Hematopoietic multipotent progenitor cell treated with erythropoietin and hydrocortisone succinate and interleukin-3 and kit ligand, for 4 days (in vitro differentiated cells): ENCODE data around the gene GMEB2.
A peak's percentile ranks its signal among the peaks of the same experiment; 100 is the strongest.
"Not testable (repeated sequence)": the region's sequence is repeated elsewhere in the genome, so short reads cannot be mapped to it uniquely, and the experiment has no call there.

Experiments used
- DNase-seq: peaks from one replicate; pipeline ENCODE4 v3.0.0-alpha.2; 2015

Gene GMEB2

DNA sequence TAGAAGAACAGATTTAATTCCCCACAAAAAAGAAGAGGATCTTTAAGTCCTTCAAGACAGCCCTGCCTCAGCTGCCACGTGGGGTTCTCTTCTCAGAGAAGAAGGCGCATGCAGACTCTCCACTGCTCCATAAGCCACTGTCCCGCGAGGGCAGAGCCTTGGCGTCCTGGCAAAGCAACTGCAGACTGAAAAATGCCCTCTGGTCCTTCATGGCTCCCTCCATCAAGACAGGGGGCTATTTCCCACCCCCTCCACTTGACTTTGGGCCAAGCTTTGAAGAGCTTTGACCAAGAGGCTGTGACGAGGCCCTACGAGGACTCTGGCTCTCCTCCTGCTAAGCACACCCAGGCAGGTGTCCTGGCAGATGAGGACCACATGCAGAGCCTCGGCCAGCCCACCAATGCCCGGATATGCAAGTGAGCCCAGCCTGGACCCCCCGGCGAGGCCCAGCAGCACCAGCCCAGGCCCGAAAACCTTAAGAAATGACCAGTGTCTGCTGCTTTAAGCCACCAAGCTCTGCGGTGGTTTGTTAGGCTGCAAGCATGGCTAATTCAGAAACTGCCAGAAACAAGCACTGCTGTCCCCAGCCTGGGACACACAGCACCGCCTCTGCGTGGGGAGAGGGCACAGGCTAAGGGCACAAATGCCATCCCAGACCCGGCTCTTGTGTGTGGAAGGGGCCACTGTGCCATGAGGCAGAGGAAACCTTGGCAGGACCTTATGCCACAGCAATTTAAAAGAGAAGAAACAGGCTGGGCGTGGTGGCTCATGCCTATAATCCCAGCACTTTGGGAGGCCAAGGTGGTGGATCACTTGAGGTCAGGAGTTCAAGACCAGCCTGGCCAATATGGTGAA lies 16.1 kb downstream of the GMEB2 start:
- DNase-seq = no peak

DNA sequence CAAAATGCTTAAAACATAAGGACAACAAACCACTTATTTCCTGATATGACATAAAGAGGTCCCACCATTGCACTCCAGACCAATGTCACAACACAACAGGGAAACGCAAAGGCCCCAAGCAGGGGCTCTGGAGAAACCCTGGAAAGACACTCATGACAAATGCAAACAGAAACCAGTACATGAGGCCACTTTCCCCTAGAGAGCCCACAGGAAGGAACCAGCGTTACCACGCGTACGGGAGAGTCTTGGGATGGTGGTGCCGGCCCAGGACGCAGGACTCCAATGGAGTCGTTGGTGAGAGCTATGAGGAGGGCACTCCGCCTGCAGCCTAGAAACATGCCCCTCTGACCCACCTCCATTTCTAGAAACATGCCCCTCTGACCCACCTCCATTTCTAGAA lies 20.2 kb downstream of the GMEB2 start:
- DNase-seq = no peak

DNA sequence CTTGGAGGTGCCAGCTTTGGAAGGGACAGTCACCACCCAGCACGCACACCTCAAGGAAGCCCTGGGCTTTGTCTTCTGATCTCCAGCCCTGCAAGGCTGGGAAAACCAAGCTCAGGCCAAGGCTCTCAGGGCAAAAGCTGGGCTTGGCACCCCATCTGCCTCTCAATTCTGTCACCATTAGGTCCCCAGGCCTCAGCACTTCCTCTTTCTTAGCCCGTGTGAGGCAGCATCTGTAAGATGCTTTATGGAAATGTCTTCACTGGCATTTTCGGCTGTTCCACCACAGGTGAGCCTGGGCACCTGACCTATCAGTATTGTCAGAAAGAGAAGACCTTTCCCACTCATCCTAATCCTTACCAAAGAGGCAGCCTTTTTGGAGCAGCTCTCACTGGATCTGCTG lies 24.6 kb downstream of the GMEB2 start:
- DNase-seq = peak; percentile 37

DNA sequence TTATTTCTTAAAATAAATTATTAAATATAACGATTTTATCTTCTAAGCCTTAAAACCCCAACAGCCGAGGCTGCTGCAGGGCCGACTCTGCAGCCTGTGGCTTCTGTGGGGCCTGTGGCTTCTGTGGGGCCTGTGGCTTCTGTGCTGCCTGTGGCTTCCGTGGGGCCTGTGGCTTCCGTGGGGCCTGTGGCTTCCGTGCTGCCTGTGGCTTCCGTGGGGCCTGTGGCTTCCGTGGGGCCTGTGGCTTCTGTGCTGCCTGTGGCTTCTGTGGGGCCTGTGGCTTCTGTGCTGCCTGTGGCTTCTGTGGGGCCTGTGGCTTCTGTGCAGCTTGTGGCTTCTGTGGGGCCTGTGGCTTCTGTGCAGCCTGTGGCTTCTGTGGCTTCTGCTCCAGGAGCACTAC lies 25.2 kb downstream of the GMEB2 start:
- DNase-seq = not testable (repeated sequence)

DNA sequence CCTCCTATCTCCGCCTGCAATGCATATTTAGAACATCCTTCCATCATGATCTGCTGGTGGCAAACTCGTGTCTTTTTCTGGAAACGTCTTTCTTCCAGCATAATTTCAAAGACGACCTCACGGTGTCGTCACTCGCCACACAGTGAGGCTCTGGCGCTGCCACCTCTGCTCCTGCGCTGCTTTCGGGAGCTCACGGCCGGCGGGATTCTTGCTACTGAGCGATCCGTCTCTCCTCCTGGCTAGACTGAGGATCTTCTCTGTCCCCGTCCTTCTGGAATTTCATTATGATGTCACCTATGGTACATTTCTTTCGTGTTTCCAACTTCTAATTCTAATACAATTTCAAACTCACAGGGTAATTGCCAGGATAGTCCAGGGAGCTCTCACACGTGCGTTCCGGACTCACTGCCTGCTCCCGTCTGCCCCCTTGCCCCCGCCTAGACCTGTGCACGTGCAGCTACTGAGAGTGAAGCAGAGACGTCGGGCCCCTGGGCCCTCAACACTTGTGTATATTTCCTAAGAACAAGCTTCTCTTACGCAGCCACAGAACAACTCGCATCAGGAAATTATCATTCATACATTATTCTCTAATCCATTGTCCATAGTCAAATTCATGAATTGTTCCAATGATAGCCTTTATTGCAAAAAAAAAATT lies 27.4 kb downstream of the GMEB2 start:
- no peak for DNase-seq

DNA sequence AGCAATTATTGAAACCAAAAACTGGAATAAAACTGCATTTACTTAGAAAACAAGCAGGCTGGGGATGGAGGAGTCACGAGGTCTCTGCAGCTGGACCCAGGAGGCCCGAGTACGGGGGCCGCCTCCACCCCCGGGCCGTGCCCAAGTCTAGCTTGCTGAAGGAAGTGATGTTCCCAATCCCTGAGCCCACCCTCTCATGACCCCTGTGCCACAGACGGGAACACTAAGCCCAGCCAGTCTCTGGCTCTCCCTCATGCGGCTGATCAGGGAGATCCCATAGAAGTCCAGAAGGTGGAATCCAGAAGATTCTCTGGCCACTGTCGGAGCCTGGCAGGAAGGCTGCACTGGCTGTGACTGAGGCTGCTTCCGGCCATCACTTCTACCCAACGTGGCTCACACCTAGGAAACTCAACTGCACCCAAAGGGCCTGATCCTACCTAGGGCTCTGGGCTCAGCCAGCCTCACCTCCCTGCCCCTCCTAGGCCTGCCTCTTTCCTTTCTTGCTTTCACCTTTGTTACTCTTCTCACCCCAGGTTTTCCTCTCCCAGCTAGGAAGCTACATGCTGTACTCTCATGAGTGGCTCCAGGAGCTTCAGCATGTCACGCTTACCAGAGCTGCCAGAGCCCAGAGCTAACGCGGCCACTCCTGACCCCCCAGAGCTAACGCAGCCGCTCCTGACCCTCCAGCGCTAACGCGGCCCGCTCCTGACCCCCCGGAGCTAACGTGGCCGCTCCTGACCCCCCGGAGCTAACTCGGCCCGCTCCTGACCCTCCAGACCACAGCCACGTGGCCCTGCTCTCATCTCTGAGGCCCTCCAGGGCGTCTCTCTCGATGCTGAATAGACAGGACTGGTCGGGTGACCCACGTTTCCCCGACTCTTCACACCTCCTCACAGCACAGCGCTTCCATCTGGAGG lies 28.2 kb downstream of the GMEB2 start:
- no peak for DNase-seq

DNA sequence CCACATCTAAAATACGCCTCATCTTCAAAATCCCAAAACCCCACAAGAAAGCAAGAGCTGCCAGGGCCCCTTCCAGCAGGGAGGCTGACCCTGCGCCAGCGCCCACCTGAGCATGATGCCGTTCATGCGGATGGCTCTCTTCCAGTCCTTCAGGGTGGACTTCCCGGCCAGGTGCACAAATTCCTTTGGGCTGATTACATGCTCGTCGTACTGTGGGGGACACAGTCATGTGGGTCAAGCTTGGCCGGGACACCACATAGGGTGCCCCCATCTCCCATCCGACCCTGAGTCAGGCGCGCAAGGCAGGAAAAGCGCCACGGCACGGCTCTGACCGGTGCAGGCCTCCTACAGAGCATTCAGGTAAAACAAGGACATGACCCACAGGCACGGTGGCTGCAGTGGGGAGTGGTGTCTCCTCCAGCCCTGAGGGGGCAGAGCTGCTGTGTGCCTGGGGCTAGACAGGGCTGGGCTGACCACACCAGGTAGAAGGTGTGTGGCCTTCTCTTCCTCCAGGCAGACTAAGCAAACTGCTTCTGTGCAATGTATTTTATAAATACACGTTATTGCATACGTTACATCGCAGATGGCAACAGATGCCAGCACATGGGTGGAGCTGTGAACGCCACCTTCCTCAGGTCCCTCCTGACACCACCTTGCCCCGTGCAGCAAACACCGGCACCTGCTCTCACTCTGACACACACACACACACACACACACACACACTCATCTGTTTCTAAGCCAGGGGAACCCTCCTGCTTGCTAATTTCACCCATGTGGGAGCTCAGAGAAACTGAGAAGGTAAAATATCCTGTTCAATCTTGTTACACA lies 29.0 kb downstream of the GMEB2 start:
- no peak for DNase-seq

DNA sequence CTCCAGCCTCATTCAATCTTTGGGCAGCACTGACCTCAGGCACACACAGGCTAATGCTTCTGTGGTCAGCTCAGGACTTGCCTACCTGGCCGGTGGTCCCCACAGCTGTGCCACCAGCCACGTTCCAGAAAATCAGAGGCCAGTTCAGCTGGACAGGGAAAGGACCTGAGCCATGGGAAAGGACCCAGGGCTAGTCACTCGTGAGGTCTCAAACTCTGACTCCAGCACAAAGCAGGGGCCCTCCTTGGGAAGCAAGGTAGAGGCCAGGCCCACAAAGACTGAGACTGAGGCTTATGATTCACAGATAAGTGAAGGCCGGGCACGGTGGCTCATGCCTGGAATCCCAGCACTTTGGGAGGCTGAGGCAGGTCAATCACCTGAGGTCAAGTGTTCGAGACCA lies 30.5 kb downstream of the GMEB2 start:
- no peak for DNase-seq

DNA sequence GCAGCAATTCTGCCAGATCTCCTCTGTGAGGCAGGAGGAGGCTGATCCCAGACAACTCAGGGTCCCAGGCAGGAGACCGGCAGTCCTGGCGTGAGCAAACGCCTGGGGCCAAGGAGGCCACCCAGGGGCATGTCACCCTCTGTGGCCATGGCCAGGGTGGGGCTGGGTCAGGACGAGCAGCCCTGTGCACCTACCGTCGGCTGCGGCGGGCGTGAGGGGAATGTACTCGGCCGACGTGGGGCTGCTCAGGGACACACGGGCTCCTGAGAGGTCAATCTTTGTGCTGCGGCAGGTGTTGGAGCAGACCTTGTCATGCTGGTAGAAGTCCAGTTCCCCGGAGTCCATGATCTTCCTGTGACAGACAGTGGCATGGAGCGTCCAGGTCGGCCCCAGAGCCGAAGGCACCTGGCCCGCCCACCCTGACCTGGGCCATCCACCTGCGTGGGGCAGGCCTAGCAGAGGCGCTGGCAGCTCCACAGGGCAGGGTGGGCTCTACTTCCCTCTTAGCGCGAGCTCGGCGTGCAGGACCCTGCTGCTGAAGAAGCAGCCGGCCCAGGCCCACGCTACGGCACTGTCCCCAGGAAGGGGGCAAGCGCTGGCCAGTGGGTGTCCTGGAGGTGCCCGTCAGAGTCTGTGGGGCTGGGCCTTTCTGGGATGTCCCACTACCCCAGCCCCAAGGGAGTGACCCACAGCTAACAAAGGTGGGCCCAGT lies 31.3 kb downstream of the GMEB2 start:
- no peak for DNase-seq

DNA sequence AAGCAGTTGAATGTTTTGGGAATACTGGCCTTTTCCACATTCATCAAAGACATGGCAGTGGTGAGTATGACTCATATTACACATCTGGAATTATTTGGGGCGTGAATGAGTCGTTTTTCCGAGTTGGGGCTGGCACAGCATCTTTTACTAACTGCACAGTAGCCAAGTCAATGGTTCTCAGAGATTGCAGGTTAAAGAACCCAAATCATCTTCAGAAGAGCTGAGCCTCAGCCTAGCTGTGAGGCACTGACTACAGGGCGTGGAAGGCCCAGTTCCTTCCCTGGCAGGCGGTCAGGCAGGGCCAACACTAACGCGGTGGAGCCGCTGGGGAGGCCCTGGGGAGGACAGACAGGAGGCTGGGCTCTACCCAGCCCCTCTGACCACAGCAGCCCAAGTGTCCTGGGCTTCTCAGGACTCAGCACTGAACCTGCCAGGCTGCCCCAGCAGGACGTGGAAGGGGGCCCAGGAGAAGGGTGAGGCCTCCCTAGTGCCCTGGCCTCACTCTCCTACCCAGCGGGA lies 32.8 kb downstream of the GMEB2 start:
- no peak for DNase-seq

DNA sequence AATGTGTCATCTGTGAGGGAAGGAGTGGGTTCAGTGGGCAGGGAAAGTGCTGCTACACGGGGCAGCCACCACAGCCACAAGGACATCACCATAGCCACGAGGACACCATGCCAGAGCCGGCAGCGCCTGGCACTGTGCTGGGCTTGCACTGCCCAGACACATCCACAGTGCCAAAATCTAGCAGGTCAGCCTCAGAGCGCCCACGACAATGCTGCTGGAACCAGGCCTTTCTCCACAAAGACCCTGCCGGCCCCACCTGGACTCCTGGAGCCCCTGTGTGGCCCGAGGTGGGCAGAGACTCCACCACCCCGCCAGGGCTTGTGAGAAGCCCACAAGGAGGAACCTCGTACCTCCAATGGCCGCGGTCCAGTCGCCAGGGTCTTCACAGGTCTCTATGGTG lies 34.2 kb downstream of the GMEB2 start:
- no peak for DNase-seq

DNA sequence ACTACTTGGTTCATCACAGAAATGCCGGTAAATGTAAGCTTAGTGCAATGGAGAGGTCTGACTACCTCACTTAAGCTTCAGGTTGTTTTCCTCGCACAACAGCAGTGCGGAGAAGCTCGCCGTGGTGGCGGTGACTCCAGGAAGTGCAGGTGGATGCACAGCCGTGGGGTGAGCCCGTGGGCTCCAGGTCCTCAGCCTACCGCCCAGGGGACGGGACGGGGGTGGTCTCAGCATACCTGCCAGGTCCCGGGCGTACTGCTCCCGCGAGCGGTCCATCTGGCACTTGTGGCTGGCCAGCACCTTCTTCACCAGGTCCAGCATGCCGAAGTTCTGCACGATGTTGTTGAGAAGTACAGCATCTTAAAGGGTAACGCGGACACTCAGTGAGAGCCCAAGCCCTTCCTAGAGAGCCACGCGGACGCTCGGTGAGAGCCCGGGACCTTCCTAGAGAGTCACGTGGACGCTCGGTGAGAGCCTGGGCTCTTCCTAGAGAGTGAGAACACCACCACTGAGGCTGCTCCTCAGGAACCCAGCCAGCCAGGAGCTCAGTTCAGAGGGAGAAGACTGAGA lies 35.0 kb downstream of the GMEB2 start:
- DNase-seq = no peak

DNA sequence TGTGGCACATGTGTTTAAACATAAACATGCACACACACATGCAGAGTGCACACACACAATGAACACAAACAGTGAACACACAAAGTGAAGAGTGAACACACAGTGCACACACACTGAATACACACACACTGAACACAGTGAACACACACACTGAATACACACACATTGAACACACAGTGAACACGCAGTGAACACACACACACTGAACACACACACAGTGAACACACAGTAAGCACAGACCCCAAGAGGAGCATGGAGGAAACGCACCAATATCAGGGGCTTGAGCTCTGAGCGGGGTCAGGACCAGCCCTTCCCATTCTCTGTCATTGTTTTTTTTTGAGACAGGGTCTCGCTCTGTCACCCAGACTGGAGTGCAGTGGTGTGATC lies 35.8 kb downstream of the GMEB2 start:
- no peak for DNase-seq

DNA sequence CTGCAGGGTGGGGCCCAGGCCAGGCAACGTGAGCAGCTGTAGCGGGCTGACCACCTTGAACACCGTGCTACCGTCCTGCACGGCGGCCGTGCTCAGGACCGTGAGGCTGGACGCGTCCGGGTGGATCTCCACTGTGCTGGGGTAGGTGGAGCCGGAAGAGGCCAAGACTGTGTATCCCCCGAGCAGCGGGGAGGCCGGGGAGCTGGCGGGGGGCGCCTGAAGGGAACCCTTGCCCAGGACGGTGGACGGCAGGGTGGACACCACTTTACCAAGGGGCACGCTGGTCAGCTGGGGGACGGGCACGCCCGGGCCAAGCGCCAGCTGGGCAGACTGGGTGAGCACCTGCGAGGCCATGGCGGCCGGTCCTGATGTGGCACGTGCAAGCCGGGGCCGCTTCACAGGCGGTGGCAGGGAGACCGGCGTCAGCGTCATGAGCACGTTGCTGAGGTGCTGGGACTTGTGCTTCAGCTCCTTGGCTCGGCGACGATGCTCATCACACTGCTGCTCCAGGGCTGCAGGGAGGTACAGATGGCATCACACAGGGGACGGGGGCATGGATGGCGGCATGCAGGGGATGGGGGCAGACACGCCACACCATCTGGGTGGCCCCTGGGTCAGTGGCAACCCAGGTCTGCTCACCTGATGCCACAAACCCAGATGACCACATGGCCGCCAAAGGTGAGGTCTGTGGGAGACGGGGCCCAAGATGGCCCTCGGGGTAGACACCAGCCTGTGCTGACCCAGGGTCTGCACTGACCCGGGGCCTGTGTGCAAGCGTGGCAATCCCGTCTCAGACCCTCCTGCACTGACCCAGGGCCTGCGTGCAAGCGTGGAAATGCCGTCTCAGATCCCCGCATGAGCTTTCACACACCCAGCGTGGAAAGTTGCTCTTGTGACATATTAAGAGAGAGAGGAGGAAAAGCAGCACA lies 36.4 kb downstream of the GMEB2 start:
- no peak for DNase-seq

DNA sequence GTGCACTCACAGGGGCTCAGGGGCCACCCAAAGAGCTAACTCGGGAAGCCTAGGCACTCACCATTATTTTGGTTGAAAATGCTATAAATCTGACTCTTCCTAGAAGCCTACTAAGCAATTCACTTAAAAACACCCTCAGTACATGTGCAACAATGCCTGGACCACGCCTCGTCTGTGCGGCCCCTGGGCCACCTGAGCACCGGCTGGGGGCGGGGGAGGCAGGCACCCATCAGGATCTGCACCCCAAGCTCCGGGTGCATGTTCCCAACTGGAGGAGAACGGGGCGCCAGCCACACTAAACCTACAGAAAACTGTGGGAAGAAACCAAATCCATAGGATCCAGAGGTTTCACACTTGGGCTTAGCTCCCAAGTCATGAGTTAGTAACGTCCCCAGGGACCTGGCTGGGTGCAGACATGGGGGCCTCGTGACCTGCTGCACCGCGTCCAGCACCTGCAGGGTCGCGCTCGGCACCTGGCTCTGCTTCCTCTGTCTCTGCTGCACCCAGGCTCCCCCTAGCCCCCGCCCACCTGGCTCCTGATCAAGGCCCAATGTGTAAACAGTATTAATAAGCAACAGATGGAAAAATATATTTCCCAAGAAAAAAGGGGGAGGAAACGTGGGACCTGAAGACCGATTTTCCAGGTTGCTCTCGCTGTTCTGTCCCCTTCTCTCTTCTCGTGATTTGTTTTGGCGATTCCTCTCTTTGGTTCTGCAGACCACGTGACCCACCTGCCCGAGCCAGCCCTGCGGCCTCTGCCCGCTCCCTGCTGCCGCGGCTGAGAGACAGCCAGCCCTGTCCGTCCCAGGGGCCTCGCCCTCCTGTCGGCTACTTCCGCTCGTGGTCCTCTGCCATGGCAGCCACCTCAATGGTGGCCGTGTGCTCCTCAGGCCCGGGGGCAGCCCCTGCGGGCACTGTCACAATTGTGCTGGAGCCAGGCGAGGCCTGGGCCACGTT lies 37.4 kb downstream of the GMEB2 start:
- no peak for DNase-seq

DNA sequence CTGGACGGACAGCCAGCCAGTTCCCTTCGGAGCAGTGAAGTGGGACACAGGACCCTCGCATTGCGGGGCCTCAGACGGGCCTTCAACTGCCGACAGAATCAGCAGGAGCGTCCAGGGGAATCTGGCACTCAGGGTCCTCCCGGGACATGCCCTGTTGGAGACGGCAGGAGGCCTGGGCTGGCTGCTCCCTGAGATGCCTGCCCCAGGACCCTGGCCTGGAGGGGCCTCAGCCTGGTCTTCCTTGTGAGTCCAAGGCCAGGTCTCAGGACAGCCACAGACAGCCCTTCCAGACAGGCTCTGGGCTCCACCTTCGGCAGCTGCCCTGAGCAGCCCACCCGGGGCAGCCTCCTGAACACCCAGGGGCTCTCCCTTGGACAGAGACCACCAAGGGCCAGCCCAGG lies 38.3 kb downstream of the GMEB2 start:
- no peak for DNase-seq

DNA sequence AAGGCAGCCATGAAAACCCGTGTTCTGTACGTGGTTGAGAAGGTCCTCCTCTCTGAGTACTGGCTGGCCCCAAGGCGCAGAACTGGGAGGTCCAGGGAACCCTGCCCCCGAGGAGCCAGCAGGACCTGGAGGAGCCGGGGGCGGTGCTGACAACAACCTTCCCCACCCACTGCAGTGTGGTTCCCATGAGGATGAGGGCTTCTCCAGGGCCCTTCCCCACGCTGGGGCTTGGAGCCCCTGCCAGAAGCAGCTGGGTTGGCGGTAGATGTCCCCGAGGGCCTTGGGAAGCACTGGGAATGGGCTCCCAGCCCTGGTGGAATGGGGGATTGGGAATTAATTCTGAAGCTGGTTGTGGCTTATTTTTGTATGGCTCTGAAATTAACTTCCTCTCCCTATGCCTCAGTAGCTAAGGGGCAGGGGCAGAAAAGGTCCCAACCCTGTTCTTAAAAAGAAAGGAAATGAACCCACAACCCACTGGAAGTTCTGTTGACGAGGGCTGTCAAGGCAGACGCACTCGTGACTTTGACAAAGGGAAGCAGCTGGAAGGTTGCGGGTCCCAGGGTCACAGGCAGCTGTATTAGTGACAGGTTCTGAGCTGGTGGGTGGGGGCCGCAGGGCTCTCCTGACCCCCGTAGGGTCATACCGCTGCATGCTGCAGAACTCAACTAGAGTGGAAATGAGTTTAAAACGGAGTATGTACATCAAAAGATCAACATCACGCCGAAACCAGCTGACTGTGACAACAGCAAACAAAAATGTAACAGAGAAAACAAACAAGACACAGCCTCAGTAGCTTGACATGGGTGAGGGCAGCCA lies 38.9 kb downstream of the GMEB2 start:
- peak; percentile 61 for DNase-seq

DNA sequence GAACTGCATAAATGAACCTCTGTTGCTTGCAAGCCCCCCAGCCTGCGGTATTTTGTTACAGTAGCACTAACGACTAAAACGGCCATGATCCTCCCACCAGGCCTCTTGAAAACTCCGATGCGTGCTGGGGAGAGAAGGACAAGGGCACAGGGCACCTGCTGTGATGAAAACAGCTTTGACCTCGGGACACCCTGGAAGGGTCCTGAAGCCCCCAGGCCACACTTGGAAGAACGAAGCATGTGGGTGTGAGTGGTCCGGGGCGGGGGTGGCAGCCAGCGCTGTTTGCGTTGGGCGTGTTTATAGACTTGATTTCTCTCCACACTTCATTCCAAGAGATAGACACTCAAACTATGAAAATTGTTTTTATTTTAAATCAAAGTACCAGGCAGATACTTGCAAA lies 39.6 kb downstream of the GMEB2 start:
- DNase-seq = no peak
